Brain microvascular endothelial cell (primary cell): ENCODE measurements around the gene SYTL1.

Source experiments
- DNase-seq: peaks from one replicate; pipeline ENCODE4 v3.0.0-alpha.2; 2020
- H3K27ac ChIP-seq: fragments of 250-450 bp; sonication (Bioruptor Pico); 2 replicates; pipeline ENCODE4 v1.5.1; 2020; ENCODE audit warnings: mild to moderate bottlenecking, moderate library complexity
- H3K27me3 ChIP-seq: fragments of 250-450 bp; sonication (Bioruptor Pico); replicated peaks from 2 replicates; pipeline ENCODE4 v1.5.1; 2020; ENCODE audit warnings: mild to moderate bottlenecking
- H3K36me3 ChIP-seq: fragments of 250-450 bp; sonication (Bioruptor Pico); replicated peaks from 2 replicates; pipeline ENCODE4 v1.5.1; 2020; ENCODE audit warnings: mild to moderate bottlenecking
- H3K4me3 ChIP-seq: 2 replicates; pipeline ENCODE4 v1.5.1; 2011; ENCODE audit warnings: low read depth, mild to moderate bottlenecking, control low read depth, low read length, moderate library complexity
- in situ Hi-C: cut with HindIII; loops from 2 replicates; pipeline ENCODE4 v1.10.0; 2017; ENCODE audit warnings: low sequenced_read_pairs, low pct_ligation_motif_present
- TF ChIP-seq, protein P1 (sequence below): IDR thresholded peaks from 2 replicates; pipeline ENCODE4 v1.5.1; 2011; ENCODE audit warnings: low read depth, mild to moderate bottlenecking, moderate library complexity, low read length, control low read depth, inconsistent platforms; ENCODE audit errors: missing control alignments

SYTL1 gene

DNA sequence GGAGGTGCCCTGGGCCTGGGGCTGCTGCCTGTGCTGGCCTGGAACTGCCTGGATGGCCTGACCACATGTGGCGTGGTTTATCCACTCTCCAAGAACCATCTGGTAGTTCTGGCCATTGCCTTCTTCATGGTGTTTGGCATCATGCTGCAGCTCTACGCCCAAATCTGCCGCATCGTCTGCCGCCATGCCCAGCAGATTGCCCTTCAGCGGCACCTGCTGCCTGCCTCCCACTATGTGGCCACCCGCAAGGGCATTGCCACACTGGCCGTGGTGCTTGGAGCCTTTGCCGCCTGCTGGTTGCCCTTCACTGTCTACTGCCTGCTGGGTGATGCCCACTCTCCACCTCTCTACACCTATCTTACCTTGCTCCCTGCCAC is 52.4 kb downstream of the SYTL1 start:
- Histone ChIP-seq H3K4me3 (no peak overlapping the region), H3K27me3 (no peaks in the 10 kb centered on the region), H3K27ac (no peak overlapping the region), H3K36me3 (no peaks in the 10 kb centered on the region)
- TF ChIP-seq, protein P1, sequence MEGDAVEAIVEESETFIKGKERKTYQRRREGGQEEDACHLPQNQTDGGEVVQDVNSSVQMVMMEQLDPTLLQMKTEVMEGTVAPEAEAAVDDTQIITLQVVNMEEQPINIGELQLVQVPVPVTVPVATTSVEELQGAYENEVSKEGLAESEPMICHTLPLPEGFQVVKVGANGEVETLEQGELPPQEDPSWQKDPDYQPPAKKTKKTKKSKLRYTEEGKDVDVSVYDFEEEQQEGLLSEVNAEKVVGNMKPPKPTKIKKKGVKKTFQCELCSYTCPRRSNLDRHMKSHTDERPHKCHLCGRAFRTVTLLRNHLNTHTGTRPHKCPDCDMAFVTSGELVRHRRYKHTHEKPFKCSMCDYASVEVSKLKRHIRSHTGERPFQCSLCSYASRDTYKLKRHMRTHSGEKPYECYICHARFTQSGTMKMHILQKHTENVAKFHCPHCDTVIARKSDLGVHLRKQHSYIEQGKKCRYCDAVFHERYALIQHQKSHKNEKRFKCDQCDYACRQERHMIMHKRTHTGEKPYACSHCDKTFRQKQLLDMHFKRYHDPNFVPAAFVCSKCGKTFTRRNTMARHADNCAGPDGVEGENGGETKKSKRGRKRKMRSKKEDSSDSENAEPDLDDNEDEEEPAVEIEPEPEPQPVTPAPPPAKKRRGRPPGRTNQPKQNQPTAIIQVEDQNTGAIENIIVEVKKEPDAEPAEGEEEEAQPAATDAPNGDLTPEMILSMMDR = no peak
- in situ Hi-C loops = no loop called here
- DNase-seq = no peak

DNA sequence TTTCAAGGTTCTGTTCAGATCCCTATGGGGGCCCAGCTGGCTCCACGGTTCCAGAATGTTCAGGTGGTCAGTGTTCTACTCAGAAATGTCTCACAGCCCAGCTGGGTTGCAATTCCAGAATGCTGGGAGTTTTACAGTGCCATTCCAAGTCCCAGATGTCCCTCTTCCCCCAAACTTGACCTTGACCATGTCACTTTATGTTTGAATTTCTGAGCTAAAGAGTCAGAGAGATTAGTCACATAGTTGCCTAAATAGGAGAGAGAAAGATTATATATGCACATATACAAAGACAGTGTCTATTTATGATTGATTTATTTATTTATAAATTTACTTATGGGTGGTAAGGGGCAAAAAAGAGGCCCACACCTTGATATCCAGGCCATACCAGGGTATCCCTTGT is 53.1 kb downstream of the SYTL1 start:
- TF ChIP-seq, protein P1 = no peak
- no peak for DNase-seq
- in situ Hi-C loops = no loop called here
- H3K27me3 ChIP-seq = no peaks in the 10 kb centered on the region
- no peak overlapping the region for H3K4me3 ChIP-seq
- H3K27ac ChIP-seq = no peak overlapping the region
- H3K36me3 ChIP-seq = no peaks in the 10 kb centered on the region

DNA sequence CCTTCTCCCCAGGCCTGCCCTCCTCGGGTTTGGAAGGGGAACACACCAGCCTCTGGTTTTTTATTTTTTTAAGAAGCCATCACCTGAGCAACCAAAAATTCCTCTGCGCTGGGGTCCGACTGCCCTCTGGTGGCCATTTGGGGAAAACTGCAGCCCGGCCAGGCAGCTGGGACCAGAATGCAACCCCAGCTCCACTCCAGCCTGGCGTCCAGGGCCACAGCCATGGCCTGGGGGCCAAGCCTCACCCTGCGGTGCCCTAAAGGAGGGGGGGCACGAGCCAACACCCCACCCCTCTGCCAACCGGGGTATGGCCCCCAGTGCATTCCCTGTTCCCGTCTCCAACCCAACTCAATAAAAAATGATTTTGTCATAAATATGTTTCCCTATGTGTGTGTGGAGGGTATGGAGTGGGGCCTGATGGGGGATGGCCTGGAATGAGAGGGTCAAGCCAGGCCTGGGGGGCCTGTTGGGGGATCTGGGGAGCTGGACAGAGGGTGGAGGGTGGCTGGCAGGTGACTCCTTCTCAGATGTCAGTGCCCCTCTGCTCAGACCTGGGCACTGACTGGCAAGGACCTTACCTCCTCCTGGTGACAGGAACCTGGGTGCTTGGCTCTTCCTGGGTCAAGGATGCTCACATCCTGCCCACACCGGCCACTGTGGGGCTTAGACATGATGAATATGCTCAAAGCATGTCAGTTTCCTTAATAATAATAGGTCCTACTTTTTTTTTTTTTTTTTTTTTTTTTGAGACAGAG is 53.8 kb downstream of the SYTL1 start:
- in situ Hi-C loops = no loop called here
- Histone ChIP-seq H3K4me3 (no peak overlapping the region), H3K27ac (no peak overlapping the region), H3K36me3 (no peaks in the 10 kb centered on the region), H3K27me3 (no peaks in the 10 kb centered on the region)
- TF ChIP-seq, protein P1 = peak; percentile 93
- DNase-seq = peak; percentile 48

DNA sequence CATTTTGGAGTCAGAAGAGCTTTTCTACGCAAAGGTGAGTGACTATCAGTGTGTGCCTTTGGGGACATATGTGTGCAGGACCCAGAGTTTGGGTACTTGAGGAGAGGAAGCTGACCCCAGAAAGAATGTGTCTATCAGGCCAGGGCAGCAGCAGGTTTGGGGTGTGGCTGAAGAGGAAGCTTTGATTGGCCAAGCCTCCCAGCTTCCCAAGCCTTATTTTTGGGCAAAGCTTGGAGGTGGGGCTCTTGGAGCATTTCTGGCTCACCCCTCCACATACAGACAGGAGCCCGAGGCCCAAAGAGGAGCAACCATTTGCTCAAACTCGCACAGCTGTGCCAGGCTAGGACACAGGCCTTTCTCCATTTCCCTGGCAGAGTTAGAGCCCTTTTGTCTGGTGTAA is 55.3 kb downstream of the SYTL1 start:
- in situ Hi-C loops = no loop called here
- Histone ChIP-seq H3K4me3 (no peak overlapping the region), H3K27ac (no peak overlapping the region), H3K36me3 (no peaks in the 10 kb centered on the region), H3K27me3 (no peaks in the 10 kb centered on the region)
- no peak for DNase-seq
- TF ChIP-seq, protein P1 = no peak

DNA sequence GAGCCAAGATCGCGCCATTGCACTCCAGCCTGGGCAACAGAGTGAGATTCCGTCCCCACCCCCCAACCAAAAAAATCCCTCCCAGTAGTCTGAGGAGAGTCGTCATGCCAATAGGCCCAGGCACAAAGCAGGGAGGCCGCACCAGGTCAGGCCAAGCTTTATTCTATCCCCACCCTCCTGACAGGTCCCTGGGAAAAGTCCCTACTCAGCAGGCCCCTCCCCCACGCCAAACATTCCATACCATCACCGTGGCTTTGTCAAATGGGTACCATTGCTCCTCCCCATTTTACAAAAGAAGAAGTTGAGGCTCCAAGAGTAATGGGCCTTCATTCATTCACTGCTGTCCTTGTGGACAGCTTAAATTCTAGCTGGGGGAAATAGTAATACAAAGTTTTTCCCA is 55.9 kb downstream of the SYTL1 start:
- Histone ChIP-seq H3K36me3 (no peaks in the 10 kb centered on the region), H3K4me3 (no peak overlapping the region), H3K27ac (no peak overlapping the region), H3K27me3 (no peaks in the 10 kb centered on the region)
- DNase-seq = no peak
- in situ Hi-C loops = no loop called here
- TF ChIP-seq, protein P1 = no peak
